GM21381 (cell line): Measurements from ENCODE around the gene TMEM132C.

Experiments used
- ATAC-seq: cut with Tn5 transposase; IDR thresholded peaks from one replicate; pipeline ENCODE4 v1.9.1; 2021; ENCODE audit warnings: mild to moderate bottlenecking, moderate library complexity; ENCODE audit not compliant: unreplicated experiment

Gene TMEM132C

GRCh38 chr12:128606538-128606937 lies 339.6 kb downstream of the TMEM132C start:
- no peak for ATAC-seq

GRCh38 chr12:128606970-128607369 lies 340.0 kb downstream of the TMEM132C start:
- ATAC-seq: no peak

- no peak for ATAC-seq
These were observed 340.7 kb downstream of the TMEM132C start for GRCh38 chr12:128607641-128608040.

DNA sequence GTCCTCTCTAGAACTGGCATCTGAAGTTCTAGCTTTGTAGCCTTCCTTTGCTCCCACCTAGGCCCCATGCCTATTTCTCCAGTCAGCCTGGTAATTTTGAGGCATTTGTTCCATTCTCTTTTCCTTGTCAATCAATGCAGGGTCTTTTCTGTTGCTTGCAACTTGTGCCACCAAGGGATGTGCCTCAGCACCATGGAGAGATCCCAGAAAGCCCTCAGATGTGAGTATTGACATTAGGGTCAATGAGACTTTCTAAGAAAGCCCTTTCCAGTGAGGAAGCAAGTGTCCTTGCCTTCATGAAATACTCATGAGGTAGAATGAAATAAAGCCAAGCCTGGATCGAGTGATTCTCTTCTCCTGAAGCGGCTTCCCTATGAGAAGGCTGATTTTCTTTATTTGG lies 342.9 kb downstream of the TMEM132C start:
- no peak for ATAC-seq

GRCh38 chr12:128611736-128612135 lies 344.8 kb downstream of the TMEM132C start:
- ATAC-seq: no peak

- ATAC-seq: no peak
These were observed 345.3 kb downstream of the TMEM132C start for GRCh38 chr12:128612150-128612850.

- ATAC-seq: no peak
These were observed 347.0 kb downstream of the TMEM132C start for GRCh38 chr12:128613837-128614590.

- ATAC-seq: no peak
These were observed 350.4 kb downstream of the TMEM132C start for GRCh38 chr12:128617304-128617833.

DNA sequence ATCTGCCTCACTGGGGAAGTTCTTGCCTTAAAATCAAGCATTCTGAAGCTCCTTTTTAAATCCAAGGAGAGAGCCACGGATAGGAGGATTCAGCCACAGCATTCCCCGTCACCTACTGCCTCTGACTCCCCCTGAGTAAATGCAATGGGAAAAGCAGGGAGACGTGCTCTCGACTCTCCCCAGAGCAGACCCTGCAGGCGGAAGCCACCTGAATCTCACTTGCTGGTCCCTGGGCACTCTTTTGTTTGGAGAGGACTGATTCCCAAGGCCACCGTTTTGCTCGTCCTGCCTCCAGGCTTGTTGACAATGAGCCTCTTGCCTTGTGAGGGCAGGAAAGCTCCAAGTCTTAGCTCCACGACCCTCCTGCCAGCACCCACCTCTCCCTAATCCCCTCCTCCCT lies 352.3 kb downstream of the TMEM132C start:
- no peak for ATAC-seq

- ATAC-seq: no peak
These were observed 354.3 kb downstream of the TMEM132C start for GRCh38 chr12:128621304-128621703.

DNA sequence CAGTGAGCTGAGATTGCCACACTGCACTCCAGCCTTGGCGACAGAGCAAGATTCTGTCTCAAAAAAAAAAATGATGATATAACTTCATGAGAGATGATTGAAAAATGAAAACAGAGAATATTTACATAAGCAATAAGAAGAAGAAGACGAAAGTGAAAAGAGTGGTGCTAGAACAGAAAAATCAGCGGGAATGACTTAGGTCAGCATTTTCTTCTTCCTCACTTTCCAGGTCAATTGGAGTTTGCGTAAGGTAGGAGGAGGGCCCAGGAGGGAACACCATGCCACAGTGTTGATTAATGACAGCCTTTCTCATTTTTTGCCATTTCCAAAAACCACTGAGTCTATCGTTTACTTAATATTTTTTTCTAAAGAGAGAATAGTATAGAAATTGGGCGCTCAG lies 356.8 kb downstream of the TMEM132C start:
- no peak for ATAC-seq

- no peak for ATAC-seq
These were observed 359.9 kb downstream of the TMEM132C start for GRCh38 chr12:128626808-128627320.

DNA sequence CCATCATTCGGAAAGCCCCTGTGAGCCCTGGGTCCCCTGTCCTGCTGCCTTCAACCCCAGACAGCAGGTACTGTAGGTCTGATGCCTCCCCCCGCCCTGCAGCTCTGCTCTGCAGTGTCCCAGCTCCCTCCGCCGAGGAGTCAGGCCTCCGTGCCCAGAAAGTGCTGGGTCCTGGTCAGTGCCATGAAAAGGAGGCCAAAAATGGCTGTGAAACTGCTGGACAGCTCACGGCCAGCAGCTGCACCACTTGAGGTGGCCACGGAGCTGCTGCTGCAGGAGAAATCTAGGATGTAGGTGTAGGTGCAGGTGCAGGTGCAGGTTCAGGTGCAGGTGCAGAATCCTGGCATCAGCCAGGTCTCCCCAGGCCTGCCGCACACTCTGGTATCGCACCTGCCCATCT lies 360.7 kb downstream of the TMEM132C start:
- ATAC-seq: no peak

- ATAC-seq: no peak
These were observed 363.0 kb downstream of the TMEM132C start for GRCh38 chr12:128629979-128630378.

- peak; percentile 98 for ATAC-seq
These were observed 371.0 kb downstream of the TMEM132C start for GRCh38 chr12:128637642-128638606.

GRCh38 chr12:128639089-128639488 lies 372.1 kb downstream of the TMEM132C start:
- no peak for ATAC-seq

DNA sequence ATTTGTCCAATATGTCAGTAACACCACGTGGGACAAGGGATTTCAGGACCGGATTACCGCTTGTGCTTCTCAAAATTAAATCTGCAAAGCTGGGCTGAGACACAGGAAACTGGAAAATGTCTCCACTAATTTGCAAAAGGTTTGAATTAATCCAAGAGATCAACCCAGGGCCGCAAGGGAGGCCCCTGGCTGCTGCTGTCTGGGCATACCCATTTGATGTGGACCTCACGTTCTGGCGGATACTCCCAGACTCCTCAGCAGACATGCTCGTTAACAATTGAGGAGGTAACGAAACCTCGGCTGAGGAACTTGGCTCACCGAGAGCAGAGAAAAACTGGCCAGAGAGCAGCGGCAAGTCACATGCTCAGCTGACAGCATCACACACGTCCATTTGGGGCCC lies 376.2 kb downstream of the TMEM132C start:
- ATAC-seq: no peak

GRCh38 chr12:128644664-128645296 lies 377.8 kb downstream of the TMEM132C start:
- ATAC-seq: peak; percentile 55

- ATAC-seq: no peak
These were observed 382.9 kb downstream of the TMEM132C start for GRCh38 chr12:128649902-128650301.

- ATAC-seq: no peak
These were observed 385.3 kb downstream of the TMEM132C start for GRCh38 chr12:128652136-128652751.
